KG1 (cell line): ENCODE measurements around the gene INKA2.
"Not testable (repeated sequence)": the region's sequence is repeated elsewhere in the genome, so short reads cannot be mapped to it uniquely, and the experiment has no call there.

ENCODE experiments used
- DNase-seq: peaks from one replicate; lab custom pipeline; 2025; lab: John Stamatoyannopoulos, UW

INKA2 gene

DNA sequence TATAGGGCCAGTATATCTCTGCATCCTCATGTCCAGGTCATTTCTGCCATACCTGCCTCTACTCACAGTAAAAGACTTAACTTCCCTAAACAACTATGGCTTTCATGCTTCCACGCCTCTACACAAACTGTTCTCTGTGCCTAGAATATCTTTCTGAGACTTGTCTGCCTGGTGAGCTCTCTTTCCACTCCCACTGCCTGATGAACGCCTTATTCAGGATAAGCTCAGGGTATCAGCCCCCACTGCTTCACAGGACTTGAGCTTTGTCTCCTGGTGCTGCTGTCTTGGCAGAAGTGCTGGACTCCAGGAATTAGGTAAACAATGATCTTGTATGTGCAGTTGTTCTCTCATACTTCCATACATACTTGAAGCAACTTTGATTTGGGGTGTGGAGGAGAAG is 11.7 kb upstream of the INKA2 start:
- DNase-seq = no peak

DNA sequence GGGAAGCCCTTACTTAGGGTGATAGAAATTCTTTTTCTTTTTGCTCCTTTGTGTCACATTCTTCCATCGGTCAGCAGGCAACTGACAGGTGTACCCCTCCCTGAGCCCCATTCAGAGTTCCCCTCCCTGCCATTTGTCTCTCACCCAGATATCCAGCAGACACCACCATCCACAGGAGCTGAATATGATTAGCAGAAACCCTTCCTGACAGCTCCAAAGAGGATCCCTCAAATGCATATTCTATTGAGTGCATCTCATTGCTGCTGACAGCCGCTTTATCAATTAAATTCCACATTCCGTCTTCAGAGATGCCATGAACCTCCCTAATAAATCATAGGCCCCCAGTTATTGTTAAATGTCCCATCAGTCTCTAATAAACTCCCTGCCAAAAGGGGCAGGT is 10.4 kb upstream of the INKA2 start:
- DNase-seq = no peak

DNA sequence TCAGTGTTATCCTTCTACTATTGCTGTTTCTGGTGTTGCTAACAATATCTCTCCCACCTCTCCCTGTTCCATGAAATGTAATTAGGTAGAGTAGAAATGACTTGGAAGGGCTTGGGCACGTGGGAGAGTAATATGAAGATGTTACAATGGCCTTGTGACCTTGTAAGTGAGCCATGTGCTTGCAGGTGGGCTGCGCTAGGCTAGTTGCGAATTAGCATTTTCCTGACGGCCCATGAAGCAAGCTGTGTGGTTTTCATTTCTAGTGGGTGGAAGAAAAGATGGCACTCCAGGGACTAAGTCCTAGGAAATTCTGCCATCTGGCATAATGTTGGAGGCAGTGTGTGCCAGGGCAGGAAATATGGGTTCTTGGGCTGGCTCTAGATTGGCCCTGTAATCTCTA is 8.8 kb upstream of the INKA2 start:
- no peak for DNase-seq

DNA sequence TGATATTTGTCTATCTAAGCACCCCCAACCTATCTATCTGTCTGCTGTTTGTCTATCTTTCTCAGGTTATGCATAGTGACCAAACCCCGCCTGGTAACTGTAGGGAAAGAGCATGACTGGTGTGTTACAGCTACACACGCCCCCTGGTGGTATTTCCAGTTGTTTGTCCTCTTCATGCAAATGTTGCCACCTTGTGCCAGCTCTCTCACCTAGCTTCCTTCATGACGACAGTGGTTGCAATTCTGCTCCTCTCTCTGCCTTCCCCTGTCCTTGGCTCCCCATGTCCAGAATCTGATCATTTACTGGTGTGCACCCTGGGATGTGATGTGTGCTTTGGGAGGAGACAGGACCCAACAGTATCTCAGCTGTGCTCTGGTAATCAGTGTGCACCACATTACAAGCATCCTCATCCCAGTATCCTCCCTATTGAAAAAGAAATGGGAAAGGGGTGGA is 8.1 kb upstream of the INKA2 start:
- DNase-seq = peak; percentile 21

DNA sequence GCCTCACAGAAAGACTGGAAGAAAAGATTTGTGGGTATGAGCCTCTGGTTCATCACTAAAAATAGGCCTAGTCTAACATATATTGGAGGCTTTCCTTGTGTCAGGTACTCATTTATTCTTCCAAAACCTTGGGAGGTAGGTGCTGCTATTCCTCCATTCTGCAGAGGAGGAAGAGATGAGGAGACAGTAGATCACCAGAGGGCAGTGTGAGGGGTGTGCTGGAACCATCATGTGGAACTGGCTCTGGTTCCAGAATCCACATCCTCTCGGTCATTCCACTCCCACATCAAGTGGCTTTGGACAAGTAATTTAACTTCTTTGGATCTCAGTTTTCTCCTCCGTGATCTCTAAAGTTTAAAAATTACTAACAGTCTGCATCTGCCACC is 7.4 kb upstream of the INKA2 start:
- DNase-seq = no peak

DNA sequence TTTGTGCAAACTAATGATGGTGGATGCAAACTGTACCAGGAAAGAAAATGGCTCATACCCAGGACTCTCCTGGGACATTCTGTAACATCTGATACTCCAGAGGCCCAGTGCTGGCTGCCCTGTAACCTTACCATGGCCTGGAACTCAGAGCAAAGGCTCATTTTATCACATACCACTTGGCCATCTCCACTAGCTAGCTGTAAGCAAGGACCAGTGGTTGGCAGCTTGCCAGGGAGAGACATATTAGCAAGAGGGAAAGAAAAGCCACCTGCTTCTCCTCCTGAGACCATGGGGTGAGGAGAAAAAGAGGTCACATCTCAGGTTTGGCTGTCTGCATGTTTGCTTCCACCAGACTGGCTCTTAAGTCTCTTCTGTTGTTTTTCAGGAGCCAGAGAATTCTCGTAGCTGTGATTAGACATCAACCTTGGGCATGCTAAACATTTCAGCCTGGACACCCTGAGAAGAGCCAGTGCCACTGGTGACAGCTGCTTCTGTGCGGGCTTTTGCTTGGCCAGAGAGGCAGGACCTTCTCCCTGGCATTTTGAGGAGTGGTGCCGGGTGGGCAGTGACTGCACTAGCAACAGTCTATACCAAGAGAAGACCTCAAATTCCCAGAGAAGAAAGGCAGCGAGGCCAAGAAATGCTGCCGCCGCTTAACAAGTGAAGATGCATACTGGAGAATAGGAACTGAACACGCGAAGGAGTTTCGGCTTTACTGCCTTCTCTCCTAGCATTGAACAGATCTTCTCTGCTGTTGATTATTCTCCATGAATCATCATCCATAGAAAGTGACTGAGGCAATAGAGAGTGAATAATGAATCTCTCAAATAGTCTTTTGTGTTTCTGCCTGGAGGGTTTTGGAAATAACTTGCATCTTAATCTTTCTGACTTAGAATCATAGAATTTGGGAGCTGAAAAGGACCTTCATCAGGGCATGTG is 6.7 kb upstream of the INKA2 start:
- DNase-seq = no peak

DNA sequence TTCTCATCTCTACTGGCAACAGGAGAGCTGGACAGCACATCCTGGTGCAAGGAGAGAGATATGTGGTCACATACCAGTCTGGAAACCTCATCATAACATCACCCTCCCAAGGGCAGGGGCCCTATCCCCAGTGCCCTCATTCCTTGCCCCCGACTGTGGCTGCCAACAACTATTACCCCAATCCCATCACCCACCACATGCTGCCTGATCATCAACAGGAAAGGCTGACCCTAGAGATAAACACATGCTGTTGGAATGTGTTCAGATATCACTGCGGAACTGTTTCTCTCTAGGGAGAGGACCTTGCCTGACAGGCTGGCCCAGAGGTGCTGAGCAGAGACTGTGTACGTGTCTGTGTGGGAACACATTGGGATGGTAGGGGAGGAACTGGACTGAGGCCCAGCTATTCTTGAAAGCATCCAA is 4.5 kb upstream of the INKA2 start:
- no peak for DNase-seq

DNA sequence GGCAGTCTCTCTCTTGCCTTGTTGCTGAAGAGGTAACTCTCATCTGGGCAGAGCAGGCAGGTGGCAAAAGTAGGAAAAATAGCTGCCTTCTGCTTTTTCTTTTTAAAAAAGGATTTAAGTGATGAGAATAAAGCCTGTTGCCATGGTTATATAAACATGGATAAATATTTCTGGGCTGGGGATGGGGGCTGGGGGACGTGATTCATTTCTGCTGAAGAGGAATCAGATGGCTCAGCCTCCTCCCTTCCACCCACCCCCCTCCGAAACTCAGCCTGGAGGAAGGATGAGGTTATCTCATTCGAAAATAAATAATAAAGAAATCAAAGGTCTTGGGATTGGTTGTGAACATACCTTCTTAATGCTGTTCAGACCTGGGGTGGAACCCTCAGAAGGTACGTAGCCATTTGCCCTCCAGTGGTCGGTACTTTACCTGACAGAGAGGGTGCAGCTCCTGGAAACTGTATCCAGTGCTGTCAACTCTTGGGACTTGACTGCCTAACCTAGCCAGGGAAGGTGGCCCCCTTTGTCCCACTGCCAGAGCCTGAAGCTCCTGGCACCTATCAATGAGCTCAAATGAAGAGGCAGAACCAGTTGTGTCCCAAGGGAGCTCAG is 3.8 kb upstream of the INKA2 start:
- DNase-seq = no peak

DNA sequence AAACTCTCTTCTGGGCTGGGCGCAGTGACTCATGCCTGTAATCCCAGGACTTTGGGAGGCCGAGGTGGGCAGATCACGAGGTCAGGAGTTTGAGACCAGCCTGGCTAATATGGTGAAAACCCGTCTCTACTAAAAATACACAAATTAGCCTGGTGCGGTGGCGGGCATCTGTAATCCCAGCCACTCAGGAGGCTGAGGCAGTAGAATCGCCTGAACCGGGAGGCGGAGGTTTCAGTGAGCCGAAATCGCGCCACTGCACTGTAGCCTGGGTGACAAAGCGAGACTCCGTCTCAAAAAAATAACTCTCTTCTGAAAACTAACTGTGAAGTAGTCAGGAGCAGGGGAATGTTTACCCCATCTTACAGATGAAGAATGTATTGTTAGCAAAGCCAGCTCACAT is 3.1 kb upstream of the INKA2 start:
- DNase-seq = not testable (repeated sequence)

DNA sequence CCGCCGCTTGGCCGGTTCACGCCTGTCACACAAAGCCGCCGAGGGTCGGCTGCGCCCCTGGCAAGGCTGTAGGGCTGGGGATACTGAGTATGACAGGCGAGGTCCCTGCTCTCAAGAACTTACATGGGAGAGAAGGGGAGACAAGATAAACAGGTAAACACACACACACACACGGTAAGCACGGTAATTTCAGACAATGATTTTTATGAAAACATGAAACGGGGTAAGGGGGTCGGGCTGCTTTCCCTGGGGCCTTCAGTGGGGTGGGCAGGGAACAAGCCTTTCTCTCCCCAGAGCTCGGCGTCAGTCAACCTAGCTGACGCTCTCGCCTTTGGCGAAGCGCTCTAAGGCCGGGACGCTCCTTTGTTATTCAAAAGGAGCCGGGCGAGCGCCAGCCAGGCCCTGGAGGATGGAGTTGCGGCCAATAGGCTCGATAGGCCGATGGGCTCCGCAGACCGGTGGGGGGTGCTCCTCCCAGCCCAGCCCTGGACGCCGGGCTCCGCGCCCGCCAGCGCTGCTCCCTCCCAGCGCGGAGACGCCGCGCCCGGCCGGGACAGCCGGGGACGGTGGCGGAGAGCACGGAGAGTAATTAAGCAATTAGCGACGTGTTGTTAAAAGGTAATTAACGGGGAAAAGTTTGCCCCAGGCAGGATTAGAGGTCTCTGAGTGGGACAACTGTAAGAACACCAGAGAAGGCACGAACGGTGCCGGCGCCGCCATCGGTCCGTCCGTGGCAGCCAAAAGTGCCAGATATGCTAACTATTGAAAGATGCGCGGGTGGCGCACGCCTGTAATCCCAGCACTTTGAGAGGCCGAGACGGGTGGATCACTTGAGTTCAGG is 950 bp upstream of the INKA2 start:
- no peak for DNase-seq

DNA sequence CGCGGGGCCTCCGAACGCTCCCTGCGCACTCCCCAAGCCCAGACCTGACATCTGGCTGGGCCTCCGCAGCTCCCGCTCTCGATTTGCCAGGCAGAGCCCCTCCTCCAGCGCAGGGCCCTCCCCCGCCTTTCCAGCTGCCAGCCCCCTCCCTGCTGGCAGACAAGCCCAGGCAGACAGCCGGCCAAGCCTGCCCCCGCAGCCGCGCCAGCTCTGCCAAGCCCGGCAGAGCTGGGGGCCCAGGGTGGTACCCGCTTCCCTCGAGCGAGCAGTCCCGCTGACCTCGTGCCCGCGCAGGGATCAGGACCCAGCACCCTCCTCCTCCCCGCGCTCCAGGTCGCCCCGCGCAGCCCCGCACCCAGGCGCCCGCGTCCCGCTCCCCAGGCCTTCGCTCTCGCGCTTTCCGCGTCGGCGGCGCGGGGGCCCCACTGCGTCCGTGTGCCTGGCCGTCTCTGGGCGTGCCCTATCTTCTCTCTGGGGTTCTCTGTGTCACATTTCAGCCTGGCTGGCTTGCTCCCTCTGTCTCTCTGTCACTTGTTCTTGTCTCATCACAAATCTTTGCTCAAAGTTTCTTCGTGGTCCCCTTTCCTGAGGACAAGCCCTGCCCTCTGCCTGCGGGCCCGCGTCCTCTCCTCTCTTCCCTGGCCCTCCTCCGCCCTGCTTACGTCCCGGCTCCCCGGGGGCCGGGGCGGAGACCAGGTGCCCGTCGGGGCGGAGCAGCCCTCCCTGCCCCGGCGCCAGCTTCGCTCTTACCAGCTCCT is 580 bp downstream of the INKA2 start:
- no peak for DNase-seq

DNA sequence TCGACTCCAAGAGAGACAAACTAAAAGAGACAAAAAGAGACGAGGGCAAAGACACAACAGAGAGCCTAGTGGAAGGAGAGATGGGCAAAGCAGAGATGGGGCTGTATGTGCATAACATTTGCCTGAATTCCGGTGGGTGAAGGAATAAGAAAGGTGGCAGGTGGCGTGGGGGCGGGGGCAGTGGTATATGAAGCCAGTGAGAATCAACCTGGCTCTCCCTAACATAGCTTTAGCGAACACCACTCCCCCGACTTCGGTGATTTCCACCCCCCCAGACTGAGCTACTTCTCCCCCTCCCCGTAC is 1.1 kb downstream of the INKA2 start:
- no peak for DNase-seq

DNA sequence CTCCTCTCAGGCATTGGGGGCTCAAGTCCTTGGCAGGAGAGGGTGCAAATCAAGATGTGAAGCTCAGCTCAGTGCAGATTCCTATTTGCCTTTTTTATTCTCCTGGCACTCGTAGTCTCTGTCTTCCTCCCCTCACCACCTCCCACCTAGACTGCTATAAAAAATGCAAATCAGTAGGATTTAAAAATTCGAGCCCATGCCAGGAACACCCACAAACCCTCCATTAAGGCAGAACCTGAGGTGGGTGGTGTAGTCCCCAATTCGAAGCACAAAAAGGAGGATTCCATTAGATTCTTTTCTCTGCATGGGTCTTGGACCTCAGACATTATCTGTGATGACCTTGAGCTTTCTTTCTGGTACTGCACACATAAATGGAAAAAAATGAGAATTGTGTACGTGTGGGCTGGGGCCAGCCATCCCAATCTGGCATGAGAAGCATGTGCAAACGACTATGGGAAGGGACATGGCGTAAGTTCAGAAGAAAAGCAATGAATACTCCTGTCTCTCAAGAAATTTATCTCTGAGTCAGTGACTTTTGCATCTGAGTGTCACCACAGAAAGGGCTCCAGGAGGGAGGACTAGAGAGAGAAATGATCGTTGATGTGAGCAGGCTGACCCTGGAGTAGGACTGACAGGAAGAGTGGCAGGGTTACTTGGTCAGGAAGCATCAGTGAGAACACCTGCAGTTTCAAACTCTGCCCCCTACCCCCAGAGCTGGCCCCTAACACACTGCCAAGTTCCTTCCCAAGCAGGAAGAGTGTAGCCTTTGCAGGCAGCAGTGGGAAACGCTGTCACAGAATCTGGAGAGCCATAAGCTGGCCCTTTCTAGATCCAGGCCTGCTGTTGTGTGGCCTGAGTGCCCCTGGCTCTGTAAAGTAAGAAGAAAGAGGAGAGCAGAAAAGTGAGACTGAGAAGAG is 1.7 kb downstream of the INKA2 start:
- no peak for DNase-seq

DNA sequence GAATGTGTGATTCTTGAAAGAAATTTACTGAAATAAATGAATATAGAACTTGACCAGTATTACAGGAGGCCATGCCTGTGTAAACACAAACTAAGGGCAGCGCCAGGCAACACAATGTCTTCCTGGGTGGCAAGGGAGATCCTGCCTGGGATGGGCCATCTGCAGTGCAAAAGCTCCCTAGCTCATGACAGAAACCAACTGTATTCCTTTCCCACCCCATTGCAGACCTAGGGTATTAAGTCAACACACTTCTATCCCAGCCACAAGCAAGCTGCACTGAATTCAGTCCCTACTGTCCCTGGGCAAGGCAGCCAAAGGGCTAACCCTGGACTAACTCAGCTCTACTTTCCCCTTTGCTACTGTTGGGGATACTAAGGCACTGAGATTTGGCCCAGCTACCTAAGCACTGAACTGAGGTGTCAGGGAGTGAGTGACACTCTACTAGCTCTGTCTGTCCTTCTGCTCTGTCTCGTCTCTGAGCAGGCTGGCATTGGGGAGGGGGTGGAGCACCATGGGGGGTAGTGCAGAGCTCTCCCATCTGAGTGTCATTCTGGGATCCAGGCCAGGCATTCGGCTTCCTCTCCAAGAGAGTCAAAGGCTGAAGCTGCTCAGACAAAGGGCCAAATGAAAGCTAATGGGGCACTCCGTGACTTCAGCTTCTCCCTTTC is 2.5 kb downstream of the INKA2 start:
- no peak for DNase-seq

DNA sequence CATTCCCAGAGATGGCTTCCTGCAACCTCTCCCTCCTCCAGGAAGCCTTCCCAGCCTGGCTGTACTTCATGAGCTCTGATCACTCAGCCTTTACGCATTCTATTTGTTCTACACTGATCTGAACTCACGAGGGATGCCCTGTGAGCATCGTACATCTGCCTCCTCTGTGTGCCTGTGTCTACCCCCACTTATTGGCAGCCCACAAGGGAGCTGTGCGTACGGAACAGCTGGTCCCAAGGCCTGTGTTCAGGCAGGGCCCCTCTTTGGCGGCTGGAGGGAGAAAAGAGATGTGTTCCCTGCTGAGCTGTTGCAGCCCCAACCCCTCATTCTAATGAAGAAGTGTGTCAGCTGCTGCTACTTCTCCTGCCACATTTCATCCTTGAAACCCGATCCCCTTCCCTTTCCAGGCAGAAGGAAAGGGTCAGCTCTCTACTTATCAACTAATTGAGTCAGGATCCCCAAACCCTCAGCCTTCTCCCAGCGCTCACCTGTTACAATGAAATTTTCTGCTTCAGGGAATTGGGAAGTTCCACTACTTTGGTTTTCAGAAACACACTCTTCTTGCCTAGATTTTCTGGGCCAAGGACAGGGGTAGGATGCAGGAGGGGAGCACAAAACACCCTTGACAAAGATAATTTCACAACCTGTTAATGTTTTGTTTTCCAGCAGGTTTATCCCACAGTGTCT is 3.2 kb downstream of the INKA2 start:
- DNase-seq = no peak

DNA sequence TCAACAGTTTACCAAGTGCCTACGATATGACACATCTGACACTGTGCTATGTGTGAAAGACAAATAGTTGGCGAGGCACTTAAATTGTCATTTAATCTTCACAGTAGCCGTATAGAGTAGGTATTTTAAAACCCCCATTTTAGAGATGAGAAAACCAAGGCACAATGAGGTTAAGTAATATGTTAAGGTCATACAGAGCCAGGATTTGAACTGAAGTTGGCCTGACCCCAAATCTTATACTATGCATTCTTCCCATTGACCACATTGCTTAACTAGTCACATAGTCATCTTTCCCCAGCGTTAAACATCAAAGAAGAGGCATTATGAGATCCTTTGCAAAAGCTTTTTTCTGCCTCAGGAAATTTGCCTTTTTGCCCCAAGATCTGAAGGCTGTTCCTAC is 3.9 kb downstream of the INKA2 start:
- no peak for DNase-seq

DNA sequence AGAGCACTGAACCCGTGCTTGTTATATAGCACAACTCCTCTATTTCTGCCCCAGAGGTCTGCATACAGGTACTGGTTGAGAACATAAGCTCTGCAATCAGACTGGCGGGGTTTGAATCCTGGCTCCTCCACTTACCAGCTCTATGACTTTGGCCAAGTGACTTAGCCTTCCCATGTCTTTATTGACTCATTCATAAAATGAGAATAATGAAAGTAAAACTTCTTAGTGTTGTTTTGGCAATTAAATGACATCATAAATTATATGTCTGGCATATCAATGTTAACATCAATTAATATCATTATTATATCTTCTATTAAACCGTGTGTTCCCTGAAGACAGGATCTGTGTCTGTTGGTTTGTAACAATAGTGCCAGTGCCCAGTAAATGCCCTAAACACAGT is 4.3 kb downstream of the INKA2 start:
- no peak for DNase-seq

DNA sequence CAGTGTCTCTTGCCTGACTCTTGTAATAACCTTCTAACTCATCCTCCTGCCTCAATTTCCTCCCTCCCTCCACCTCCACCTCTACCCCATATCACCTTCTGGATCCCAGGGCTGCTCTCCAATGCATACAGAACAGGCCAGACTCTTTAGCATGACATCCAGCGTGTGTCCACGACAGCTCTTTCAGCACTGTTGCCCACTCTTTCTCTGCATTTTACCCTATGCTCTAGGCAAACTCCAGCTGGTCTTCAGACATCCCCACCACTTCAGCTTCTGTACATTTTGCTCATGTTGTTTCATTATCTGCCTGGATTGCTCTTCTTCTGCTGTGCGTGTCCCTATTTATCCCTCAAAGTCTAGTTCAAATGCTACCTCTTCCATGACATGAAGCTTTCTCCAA is 4.8 kb downstream of the INKA2 start:
- no peak for DNase-seq

DNA sequence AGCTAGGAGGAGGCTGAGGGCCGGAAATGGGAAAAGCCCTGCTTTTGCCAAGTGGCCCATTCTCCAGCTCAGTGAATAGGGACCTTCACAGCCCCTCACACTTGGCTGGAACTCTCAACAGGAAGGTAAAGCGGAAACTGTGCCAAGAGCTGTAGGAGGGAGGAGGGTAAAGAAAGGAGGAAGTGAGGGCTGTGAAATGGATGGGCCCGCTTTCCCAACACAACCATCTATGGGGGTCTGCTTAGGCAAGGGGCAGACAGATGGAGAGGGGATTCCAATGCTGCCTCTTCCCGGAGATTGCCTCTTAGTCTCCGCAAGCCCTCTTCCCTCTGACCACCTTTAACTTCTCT is 5.2 kb downstream of the INKA2 start:
- no peak for DNase-seq
